DOHH2 (cell line): ENCODE data around the gene S100P.
"Not testable (repeated sequence)": the region's sequence is repeated elsewhere in the genome, so short reads cannot be mapped to it uniquely, and the experiment has no call there.

Experiments used
- H3F3A ChIP-seq: fragments of 200-600 bp; sonication (generic), shearing (Covaris generic); 2 replicates; pipeline ENCODE4 v1.6.0; 2016; ENCODE audit warnings: antibody characterized with exemption, mild to moderate bottlenecking; ENCODE audit not compliant: control insufficient read depth, insufficient read depth
- H3K27ac ChIP-seq: fragments of 200-600 bp; sonication (generic); 2 replicates; pipeline ENCODE4 v1.5.1; 2014; ENCODE audit warnings: low read depth, mild to moderate bottlenecking, low read length, moderate library complexity
- H3K27me3 ChIP-seq: fragments of 200-600 bp; sonication (generic); 2 replicates; pipeline ENCODE4 v1.6.1; 2014; ENCODE audit warnings: mild to moderate bottlenecking, low read length, mixed read lengths; ENCODE audit not compliant: control insufficient read depth
- H3K36me3 ChIP-seq: fragments of 200-600 bp; sonication (generic); 2 replicates; pipeline ENCODE4 v1.6.1; 2014; ENCODE audit warnings: mild to moderate bottlenecking, low read length, moderate library complexity, mixed read lengths; ENCODE audit not compliant: control insufficient read depth
- H3K4me1 ChIP-seq: fragments of 200-600 bp; sonication (generic); 2 replicates; pipeline ENCODE4 v1.6.1; 2014; ENCODE audit warnings: mild to moderate bottlenecking, low read length, mixed read lengths; ENCODE audit not compliant: control insufficient read depth
- H3K4me2 ChIP-seq: fragments of 200-600 bp; sonication (generic); 2 replicates; pipeline ENCODE4 v1.6.0; 2014; ENCODE audit warnings: mild to moderate bottlenecking, low read length, moderate library complexity
- H3K4me3 ChIP-seq: fragments of 200-600 bp; sonication (generic); 2 replicates; pipeline ENCODE4 v1.5.1; 2014; ENCODE audit warnings: mild to moderate bottlenecking, low read length, mixed read lengths
- H3K79me2 ChIP-seq: fragments of 200-600 bp; sonication (generic); 2 replicates; pipeline ENCODE4 v1.6.1; 2014; ENCODE audit warnings: mild to moderate bottlenecking, low read length, mixed read lengths; ENCODE audit not compliant: control insufficient read depth
- H3K9me2 ChIP-seq: fragments of 200-600 bp; sonication (generic); replicated peaks from 2 replicates; pipeline ENCODE4 v1.6.1; 2014; ENCODE audit warnings: mild to moderate bottlenecking, low read length, mixed read lengths; ENCODE audit not compliant: control insufficient read depth
- H3K9me3 ChIP-seq: fragments of 200-600 bp; sonication (generic); 2 replicates; pipeline ENCODE4 v1.6.1; 2014; ENCODE audit warnings: antibody characterized with exemption, low read length, mixed read lengths; ENCODE audit not compliant: control insufficient read depth, insufficient read depth
- H4K20me1 ChIP-seq: fragments of 200-600 bp; sonication (generic); 2 replicates; pipeline ENCODE4 v1.6.0; 2014; ENCODE audit warnings: low read depth, mild to moderate bottlenecking, antibody characterized with exemption, low read length, moderate library complexity; ENCODE audit not compliant: control insufficient read depth, insufficient read depth
- EZH2phosphoT487 ChIP-seq: fragments of 200-600 bp; sonication (generic); IDR thresholded peaks from 2 replicates; pipeline ENCODE4 v1.6.1; 2017; ENCODE audit warnings: borderline replicate concordance, mild to moderate bottlenecking, antibody characterized with exemption, low read length, moderate library complexity, mixed read lengths
- TF ChIP-seq, protein P1 (sequence below): fragments of 200-600 bp; sonication (generic); IDR thresholded peaks from one replicate; pipeline ENCODE4 v1.5.1; 2014; ENCODE audit warnings: antibody characterized with exemption, mild to moderate bottlenecking, low read depth, low read length; ENCODE audit not compliant: poor library complexity, severe bottlenecking

Gene S100P

DNA sequence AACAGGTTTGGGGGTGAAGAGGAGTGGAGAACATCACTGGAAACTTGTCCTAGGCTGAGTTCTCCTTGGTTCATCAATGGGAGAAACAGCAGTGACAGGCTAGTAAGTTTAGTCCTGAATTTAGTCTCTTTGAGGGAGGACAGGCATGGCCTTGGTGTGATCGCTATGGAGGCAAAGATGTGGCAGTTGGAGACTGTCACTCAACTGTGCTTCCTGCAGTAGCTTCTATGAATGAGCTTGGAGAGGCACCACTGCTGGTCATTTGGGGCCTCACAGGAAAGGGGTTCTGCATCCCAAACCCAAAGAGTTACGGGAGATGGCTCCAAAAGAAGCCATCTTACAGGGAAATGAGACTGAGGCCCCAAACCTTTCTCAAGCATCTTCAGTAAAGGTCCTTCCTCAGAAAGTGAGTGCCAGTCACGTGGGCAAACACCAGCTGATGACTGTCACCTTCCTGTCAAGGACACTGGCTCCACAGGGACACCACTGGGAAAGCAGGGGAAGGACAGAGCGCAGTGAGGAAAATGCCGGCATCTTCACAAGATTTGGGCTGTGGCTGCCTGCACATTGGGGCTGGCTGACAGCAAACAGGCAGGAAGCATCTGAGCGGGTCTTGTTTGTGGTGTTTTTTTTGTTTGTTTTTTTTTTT lies 46.0 kb upstream of the S100P start:
- Histone ChIP-seq H3K4me2 (no peak overlapping the region), H3K4me3 (no peak overlapping the region), H3K36me3 (peaks cover 12% of the 10 kb centered on the region), H3F3A (peaks cover 19% of the 10 kb centered on the region), H3K4me1 (peaks cover 6% of the 10 kb centered on the region), H3K27me3 (no peaks in the 10 kb centered on the region), H3K79me2 (peaks cover 4% of the 10 kb centered on the region), H3K27ac (no peak overlapping the region), H4K20me1 (no peaks in the 10 kb centered on the region; the same call in none of the 2 replicates), H3K9me2 (no peaks in the 10 kb centered on the region), H3K9me3 (no peaks in the 10 kb centered on the region)
- no peak for TF ChIP-seq EZH2phosphoT487
- TF ChIP-seq, protein P1, sequence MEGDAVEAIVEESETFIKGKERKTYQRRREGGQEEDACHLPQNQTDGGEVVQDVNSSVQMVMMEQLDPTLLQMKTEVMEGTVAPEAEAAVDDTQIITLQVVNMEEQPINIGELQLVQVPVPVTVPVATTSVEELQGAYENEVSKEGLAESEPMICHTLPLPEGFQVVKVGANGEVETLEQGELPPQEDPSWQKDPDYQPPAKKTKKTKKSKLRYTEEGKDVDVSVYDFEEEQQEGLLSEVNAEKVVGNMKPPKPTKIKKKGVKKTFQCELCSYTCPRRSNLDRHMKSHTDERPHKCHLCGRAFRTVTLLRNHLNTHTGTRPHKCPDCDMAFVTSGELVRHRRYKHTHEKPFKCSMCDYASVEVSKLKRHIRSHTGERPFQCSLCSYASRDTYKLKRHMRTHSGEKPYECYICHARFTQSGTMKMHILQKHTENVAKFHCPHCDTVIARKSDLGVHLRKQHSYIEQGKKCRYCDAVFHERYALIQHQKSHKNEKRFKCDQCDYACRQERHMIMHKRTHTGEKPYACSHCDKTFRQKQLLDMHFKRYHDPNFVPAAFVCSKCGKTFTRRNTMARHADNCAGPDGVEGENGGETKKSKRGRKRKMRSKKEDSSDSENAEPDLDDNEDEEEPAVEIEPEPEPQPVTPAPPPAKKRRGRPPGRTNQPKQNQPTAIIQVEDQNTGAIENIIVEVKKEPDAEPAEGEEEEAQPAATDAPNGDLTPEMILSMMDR = no peak

DNA sequence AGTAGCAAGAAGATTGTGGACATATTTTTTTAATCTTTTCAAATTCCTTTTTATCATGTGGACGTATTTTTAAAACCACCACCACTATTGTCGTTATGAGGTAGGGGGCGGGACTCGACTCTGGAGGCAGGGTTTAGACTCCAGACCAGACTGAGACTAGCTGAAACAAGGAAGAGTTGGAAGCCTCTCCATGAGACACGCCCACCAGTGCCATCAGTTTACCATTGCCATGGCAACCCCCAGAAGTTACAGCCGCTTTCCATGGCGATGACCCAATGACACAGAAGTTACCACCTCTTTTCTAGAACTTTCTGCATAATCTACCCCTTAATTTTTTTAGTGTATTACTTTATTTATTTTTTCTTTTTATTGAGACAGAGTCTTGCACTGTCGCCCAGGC lies 44.5 kb upstream of the S100P start:
- Histone ChIP-seq H3K27ac (no peak overlapping the region), H3K36me3 (no peaks in the 10 kb centered on the region), H4K20me1 (no peaks in the 10 kb centered on the region), H3K79me2 (no peaks in the 10 kb centered on the region), H3K27me3 (no peaks in the 10 kb centered on the region), H3K9me3 (no peaks in the 10 kb centered on the region), H3K4me3 (no peak overlapping the region), H3K4me2 (no peak overlapping the region), H3K9me2 (no peaks in the 10 kb centered on the region), H3F3A (peaks cover 9% of the 10 kb centered on the region; the same call in 1 of the 2 replicates), H3K4me1 (peaks cover 6% of the 10 kb centered on the region)
- TF ChIP-seq, protein P1 = no peak
- TF ChIP-seq EZH2phosphoT487 = no peak

DNA sequence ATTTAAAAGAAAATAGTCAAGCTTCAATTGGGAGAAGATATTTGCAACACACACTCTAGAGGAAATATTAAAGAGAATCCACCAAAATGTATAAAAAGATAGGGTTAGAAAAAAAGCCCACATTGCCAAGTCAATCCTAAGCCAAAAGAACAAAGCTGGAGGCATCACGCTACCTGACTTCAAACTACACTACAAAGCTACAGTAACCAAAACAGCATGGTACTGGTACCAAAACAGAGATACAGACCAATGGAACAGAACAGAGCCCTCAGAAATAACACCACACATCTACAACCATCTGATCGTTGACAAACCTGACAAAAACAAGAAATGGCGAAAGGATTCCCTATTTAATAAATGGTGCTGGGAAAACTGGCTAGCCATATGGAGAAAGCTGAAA lies 39.5 kb upstream of the S100P start:
- H3K79me2 ChIP-seq, H3F3A ChIP-seq, H3K27ac ChIP-seq: not testable (repeated sequence)

DNA sequence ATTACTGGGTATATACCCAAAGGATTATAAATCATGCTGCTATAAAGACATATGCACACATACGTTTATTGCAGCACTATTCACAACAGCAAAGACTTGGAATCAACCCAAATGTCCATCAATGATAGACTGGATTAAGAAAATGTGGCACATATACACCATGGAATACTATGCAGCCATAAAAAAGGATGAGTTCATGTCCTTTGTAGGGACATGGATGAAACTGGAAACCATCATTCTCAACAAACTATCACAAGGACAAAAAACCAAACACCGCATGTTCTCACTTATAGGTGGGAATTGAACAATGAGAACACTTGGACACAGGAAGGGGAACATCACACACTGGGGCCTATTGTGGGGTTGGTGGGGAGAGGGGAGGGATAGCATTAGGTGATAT lies 38.4 kb upstream of the S100P start:
- H3K4me3 ChIP-seq, H3K4me2 ChIP-seq, H3K36me3 ChIP-seq, H3K79me2 ChIP-seq, H3K27me3 ChIP-seq, H3K27ac ChIP-seq, H3K9me2 ChIP-seq, H3K9me3 ChIP-seq, H4K20me1 ChIP-seq, H3F3A ChIP-seq, H3K4me1 ChIP-seq: not testable (repeated sequence)

More for the DNA sequence above, 39.5 kb upstream of the S100P start:
- H3K27me3 ChIP-seq, H3K4me1 ChIP-seq, H3K9me2 ChIP-seq, H3K4me3 ChIP-seq, H4K20me1 ChIP-seq, H3K36me3 ChIP-seq, H3K4me2 ChIP-seq, H3K9me3 ChIP-seq: not testable (repeated sequence)
